ACHN (cell line): ENCODE data around the gene SORD.
A peak's percentile ranks its signal among the peaks of the same experiment; 100 is the strongest.
"Not testable (repeated sequence)": the region's sequence is repeated elsewhere in the genome, so short reads cannot be mapped to it uniquely, and the experiment has no call there.

Source experiments
- DNase-seq: peaks from one replicate; pipeline ENCODE4 v3.0.0-alpha.2; 2015
- in situ Hi-C: cut with HindIII; loops from 2 replicates; pipeline ENCODE4 v1.10.0; 2017; ENCODE audit warnings: low sequenced_read_pairs, low pct_ligation_motif_present, low pct_unique_long_range_greater_than_20kb

The SORD gene

DNA sequence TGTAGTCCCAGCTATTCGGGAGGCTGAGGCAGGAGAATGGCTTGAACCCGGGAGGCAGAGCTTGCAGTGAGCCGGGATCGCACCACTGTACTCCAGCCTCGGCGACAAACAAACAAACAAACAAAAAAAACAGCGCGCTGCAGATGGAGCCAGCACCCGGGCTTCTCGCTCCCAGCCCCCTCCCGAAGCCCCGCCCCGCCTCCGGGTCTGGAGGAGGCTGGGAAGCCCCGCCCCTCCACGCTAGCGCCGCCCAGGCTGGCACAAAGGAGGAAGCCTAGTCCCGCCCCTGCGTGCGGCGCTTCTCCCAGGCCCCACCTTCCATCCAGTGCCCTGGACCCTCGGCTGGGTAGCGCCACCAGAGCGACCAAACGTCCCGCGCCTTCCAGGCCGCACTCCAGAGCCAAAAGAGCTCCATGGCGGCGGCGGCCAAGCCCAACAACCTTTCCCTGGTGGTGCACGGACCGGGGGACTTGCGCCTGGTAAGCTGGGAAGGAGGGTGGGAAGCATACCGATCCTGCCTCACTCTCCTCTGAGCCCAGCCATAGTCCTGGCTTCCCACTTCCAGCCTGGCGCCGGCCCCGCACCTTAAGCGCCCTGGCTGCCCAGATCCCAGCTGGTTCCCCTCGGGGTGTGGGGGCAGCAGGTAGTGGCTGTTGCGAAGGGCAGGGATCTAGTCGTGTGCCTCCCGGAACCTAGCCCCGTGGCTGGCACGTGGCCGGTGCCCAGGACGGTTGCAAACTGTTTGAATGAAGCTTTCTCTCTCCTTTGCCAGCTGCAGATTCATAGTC, at the start of gene SORD:
TSS of gene SORD (plus strand) at position 325 of the 788 bp plus-strand sequence. CDS start at position 414, 89 bp downstream.
- in situ Hi-C loops = no loop called here
- peak; percentile 86 for DNase-seq

DNA sequence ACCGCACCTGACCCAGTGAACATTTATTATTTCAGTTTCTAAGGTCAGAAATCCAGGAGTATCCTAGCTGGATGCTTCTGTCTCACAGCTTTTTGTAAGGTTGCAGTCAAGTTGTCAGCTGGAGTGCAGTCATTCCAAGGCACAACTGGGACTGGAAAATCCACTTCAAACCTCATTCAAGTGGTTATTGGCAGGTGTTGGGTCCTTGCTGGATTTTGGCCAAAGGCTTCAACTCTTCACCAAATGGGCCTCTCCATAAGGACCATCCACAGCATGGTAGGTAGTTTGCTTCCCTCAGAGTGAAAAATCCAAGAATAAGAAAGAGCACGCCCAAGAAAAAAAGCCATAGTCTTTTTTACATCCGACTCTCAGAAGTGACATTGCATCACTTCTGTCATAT, 46.8 kb upstream of the SORD start:
- in situ Hi-C loops = not testable (repeated sequence)

DNA sequence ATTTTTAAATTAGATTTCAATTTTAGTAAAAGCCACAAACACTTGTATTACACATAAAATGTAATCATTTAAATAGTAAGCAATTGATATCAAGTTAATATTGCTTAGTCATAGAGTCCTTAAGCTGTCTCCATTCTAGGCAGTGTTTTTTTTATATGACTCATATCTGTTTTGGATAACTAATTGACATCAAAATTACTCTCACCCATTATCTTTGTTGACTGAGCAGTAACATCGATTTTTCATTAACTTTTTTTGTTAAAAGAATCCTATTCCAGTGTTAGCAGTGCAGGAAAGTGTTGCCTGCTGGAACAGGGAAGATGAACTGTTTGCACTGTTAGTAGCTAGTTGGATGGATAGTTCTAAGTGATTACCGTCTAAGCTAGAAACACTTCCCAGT, 45.2 kb upstream of the SORD start:
- in situ Hi-C loops, DNase-seq: not testable (repeated sequence)

More for the DNA sequence above, 46.8 kb upstream of the SORD start:
- not testable (repeated sequence) for DNase-seq

DNA sequence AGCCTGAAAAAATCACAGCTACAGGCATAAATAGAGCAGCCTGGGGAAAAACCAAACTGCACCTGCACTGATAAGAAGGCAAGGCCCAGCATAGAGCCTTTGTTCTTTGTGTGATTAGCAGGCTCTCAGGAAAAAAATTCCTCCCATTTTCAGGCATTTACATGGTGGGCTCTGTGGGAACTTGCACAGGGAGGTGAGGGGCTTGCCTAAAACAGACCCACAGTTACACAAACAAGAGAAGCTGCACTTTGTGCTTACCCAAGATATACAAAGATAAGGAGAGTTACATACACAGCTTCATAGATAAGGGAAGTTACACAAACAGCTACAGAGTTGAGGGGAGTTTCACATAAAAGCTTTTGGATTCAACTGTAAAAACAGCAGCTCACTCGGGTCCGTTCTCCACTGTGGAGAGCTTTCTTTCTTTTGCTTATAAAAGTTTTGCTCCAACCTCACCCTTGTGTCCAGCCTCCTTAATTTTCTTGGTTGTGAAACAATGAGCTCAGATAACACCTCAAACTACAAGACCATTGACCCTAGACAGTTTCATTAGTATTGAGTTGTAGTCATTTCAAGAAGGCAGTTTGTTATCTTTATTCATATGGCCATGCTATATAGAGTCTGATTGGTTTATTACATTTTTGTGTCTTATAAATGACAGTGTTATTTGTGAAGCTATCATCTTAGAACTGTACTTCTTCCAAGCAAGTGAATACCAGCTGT, 43.2 kb upstream of the SORD start:
- in situ Hi-C loops, DNase-seq: not testable (repeated sequence)

DNA sequence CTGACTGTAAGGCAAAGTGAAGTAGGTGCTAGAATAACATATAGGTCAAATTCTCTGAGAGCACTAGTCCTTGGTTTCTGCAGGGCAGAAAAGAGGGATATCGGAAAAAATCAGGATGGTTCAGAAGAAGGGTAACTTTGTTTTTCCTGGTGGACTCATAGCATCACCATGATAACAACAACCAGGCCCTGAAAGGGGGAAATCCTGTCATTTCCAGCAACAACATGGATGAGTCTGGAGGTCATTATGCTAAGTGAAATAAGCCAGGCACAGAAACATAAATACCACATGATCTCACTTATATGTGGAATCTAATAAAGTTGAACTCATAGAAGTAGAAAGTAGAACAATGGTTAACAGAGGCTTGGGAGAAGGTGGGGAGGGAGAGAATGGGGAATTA, 38.9 kb upstream of the SORD start:
- DNase-seq, in situ Hi-C loops: not testable (repeated sequence)

DNA sequence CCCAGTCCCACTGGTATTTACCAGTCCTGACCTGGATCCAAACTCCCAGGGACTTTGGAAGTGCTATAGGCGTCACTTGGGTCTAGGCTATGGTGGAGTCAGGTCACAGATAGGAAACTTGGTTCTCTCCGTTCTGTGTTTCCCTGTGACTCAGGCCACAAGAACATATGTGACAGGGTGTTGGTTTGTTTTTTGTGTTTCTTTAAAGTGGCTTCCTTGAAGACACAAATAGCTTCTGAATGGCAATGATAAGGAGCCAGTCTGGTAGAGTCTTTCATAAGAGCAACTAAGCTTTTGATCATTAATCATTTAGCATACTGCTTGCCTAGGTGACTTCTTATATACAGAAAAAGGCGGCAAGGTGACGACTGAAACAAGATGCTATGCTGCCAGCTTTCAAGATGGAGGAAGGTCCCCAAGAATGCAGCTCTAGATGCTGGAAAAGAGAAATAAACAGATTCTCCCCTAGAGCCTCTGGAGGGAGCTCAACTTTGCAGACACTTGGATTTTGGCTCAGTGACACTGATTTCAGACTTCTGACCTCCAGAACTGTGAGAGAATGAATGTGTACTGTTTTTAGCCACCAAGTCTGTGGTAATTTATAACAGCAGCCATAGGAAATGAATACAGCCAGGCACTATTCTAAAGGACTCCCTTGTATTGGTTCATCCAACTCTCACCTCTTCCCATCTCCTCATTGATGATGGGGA, 36.5 kb upstream of the SORD start:
- in situ Hi-C loops = not testable (repeated sequence)

DNA sequence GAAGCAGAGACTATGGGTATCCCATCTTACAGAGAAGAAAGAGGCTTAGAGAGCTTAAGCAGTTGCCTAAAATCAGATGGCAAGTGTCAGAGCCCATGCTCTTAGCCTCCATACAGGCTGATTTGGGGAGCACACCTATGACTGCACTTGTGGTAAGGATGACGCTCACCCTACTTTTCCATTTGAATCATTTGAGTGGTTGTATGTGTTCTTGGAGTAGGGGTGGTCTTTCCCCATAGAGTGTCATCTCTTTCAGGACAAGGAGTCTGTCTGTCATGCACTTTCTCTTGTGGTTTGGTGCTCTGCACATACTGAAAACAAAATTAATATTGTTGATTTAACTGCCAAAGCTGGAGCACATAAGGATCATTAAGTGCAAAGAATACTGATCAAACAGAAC, 35.3 kb upstream of the SORD start:
- DNase-seq, in situ Hi-C loops: not testable (repeated sequence)

More for the DNA sequence above, 36.5 kb upstream of the SORD start:
- not testable (repeated sequence) for DNase-seq

DNA sequence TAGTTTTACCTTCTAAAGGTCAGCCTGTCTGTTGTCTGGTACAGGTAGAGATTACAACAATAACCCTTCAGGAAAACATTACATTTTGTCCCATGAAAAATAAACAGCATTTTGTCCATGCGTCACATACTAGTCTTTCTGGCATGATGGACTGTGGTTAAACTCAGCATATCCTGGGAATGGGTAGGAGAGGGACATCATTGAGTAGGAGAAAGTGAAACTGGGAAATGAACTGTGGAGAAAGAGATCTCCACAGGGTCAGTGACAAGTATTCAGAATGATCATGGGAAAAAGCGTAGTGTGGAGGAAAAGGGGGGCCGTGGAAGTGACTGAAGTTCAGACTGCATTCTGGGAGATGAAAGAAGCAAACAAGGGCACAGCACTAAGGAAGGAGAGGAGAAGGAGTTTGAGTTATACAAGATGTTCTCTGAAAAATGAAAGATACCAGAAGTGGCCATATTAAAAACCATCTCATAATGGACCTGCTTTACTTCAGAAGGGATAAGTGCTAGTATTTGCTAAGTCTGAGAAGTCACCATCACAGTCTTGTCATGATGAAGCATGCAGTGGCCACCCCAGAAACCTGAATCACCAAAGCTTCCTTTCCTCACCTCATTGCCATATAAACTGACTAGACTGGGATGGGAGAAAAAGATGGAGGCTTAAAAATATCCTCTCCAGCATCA, 34.7 kb upstream of the SORD start:
- in situ Hi-C loops, DNase-seq: not testable (repeated sequence)

DNA sequence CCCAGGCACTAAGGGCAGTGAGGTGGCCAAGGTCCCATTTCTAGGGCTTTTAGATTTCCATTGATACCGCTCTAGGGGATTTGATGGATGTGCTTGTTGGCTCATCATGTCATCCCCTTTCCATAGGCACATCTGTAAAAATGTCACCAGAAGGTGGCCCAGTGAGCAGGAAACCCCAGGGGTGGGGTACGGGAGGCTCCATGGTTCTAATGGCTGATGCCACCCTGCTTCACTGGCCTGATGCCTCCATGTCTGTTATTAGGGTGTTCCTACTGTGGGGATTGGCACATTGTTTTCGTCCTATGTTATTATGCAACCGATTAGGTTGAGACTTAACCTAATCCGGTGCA, 34.1 kb upstream of the SORD start:
- DNase-seq, in situ Hi-C loops: not testable (repeated sequence)

DNA sequence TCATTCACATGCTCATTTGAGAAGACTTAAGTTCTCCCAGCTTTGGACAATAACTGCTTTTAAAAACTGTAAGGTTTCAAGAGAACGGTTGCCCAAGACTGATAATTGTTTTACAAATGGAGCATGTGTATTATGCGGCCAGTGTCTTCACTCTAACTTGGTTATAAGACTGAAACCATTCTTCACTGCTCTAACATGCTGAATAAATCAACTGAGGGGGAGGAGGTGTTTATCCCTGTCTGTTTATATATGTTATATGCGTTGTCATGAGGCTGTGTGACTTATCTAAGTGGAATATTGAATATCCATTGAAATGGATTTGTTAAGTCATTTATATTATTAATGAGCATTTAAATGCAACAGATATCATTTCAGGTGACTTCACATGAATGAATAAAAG, 25.4 kb upstream of the SORD start:
- in situ Hi-C loops, DNase-seq: not testable (repeated sequence)

DNA sequence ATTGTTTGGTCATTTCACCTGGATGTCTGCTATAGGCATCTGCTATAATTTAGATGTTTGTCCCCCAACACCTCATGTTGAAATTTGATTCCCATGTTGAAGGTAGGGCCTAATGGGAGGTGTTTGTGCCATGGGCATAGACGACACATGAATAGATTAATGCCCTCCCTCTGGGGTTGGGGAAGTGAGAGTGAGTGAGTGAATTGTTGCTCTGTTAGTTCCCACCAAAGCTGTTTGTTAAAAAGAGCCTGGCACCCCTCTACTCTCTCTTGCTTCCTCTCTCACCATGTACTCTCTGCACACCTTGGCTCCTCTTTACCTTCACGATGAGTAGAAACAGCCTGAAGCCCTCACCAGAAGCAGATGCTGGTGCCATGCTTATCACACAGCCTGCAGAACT, 23.9 kb upstream of the SORD start:
- no peak for DNase-seq
- in situ Hi-C loops = no loop called here

DNA sequence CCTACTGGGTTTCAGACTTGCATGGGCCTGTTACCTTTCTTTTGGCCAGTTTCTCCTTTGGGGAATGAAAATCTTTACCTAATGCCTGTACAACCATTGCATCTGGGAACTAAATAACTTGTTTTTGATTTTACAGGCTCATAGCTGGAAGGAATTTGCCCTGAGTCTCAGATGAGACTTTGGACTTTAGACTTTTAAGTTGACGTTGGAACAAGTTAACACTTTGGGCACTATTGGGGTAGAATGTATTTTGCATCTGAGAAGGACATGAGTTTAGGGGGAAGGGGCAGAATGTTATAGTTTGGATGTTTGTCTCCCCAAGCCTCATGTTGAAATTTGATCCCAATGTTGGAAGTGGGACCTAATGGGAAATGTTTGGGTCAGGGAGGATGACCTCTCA, 21.8 kb upstream of the SORD start:
- in situ Hi-C loops = not testable (repeated sequence)

DNA sequence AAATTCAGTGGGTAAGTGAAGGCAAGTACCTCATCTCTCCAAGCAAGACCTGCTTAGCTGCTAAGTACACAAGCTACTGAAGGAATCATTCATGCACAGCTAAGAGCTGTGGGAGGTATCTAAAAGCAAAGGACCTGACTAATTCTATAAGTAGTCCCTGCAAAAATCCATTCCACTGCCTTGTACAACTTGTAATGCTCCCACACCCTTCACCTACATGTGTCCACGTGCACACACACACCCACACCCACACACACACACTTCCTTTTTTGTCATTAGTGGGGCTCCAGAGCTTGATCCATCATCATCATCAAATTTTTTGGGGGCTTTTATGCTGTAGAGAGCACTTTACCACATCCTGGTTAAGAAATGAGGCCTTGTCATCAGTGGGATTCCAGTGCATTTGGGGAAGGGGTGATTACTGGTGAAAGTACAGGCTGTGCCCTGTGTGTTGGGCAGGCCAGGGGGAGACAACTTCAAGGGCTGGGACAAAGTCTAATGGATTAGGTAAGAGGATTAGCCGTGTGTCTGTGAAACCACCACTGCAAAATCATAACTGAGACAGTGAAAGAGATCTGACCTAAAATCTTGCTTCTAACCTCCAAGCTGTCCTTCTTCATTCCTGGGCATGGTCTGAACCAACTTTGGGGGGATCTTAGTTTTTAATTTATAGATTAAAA, 19.1 kb upstream of the SORD start:
- DNase-seq, in situ Hi-C loops: not testable (repeated sequence)

More for the DNA sequence above, 21.8 kb upstream of the SORD start:
- DNase-seq = not testable (repeated sequence)

DNA sequence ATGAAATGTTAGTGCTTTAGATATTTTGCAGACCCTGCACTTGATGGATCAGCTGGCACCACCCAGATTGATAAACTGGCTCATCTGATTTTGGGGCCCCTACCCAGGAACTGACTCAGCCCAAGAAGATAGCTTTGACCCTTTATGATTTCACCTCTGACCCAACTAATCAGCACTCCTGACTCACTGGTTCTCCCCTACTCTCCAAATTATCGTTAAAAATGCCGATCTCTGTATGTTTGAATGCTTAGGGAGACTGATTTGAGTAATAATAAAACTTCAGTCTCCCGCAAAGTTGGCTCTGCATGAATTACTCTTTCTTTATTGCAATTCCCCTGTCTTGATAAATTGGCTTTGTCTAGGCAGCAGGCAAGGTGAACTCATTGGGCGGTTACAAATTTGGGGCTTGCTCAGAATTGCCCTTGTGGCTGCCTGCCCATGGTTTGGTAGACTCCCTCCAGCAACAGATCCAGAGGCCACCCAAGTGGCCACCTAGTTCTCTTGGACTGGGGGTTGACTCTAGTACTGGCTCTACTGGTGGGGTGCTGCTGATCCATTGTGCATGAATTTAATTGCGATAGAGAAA, 18.3 kb upstream of the SORD start:
- in situ Hi-C loops, DNase-seq: not testable (repeated sequence)

DNA sequence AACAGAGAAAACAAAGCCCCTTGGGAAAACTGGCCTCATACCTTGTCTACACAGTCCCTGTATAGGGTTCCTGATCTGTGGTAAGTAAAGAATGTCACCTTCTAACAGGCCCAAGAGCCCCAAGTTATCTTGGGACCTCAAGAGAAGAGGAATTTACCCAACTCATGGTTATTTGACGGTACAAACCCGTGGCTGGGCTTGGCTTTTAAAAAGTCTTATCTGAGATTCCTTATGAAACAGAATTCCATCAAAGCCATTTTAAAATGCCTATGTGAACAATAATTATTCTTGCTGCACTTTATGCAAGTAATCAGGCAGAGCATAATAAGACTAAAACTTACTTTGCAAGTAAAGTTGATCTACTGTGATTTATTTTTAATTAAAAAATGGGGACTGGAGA, 13.9 kb upstream of the SORD start:
- no peak for DNase-seq
- in situ Hi-C loops = no loop called here

DNA sequence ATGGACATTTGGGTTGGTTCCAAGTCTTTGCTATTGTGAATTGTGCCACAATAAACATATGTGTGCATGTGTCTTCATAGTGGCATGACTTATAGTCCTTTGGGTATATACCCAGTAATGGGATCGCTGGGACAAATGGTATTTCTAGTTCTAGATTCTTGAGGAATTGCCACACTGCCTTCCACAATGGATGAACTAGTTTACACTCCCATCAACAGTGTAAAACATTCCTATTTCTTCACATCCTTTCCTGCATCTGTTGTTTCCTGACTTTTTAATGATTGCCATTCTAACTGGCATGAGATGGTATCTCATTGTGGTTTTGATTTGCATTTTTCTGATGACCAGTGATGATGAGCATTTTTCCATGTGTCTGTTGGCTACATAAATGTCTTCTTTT, 7.9 kb upstream of the SORD start:
- in situ Hi-C loops, DNase-seq: not testable (repeated sequence)

DNA sequence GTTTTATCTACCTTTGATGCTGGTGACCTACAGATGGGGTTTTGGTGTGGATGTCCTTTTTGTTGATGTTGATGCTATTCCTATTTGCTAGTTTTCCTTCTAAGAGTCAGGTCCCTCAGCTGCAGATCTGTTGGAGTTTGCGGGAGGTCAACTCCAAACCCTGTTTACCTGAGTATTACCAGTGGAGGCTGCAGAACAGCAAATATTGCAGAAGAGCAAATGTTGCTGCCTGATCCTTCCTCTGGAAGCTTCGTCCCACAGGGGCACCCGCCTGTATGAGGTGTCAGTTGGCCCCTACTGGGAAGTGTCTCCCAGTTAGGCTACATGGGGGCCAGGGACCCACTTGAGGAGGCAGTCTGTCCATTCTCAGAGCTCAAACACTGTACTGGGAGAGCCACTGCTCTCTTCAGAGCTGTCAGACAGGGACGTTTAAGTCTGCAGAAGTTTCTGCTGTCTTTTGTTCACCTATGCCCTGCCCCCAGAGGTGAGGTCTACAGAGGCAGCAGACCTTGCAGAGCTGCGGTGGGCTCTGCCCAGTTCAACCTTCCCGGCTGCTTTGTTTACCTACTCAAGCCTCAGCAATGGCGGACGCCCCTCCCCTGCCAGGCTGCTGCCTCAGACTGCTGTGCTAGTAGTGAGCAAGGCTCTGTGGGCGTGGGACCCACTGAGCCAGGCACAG, 2.6 kb upstream of the SORD start:
- in situ Hi-C loops, DNase-seq: not testable (repeated sequence)
